Measurements from ENCODE around the gene CLCNKB.

Gene CLCNKB

DNA sequence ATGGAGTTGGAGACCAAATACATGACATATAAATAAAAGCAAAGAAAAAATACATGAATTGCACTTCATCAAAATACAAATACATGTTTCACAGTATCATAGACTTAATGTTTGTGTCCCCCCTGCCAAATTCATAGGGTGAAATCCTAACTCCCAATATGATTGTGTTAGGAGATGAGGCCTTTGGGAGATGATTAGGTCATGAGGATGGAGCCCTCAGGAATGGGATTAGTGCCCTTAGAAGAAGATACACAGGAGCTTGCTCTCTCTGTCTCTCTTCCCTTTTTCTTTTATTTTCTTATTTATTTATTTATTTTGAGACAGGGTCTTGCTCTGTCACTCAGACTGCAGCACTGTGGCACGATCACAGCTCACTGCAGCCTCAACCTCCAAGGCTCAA is 55.8 kb downstream of the CLCNKB start:
- Mint-ChIP-seq H3K36me3 (no peaks in the 10 kb centered on the region), H3K9me3 (ENCODE audit: low read depth) (peaks cover 3% of the 10 kb centered on the region), H3K27ac (no peak overlapping the region), H3K4me3 (no peak overlapping the region), H3K27me3 (no peaks in the 10 kb centered on the region), H3K4me1 (ENCODE audit: low read depth) (no peaks in the 10 kb centered on the region)

DNA sequence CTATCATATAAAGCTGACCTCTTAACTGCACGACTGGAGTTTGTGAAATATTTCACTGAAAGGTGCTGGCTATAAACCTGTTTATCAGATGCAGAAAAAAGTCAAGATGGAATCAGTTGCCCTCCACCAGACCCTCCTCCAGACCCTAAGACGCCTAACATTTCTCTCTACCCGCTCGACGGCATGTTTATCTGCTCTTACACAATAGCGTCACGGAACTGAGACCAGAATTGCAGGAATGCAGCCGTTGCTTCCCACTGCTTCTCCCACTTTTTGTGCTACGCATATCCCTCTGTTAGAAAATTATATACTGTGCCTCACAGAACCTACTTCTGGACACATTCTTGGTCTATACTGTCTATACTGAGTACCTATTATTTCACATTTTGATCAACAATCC is 58.0 kb downstream of the CLCNKB start:
- Mint-ChIP-seq H3K4me3 (no peak overlapping the region), H3K9me3 (ENCODE audit: low read depth) (peaks cover 8% of the 10 kb centered on the region), H3K4me1 (ENCODE audit: low read depth) (no peaks in the 10 kb centered on the region), H3K27ac (no peak overlapping the region), H3K27me3 (no peaks in the 10 kb centered on the region), H3K36me3 (no peaks in the 10 kb centered on the region)
